ENCODE data around the gene RNF114.

The RNF114 gene

GRCh38 chr20:49966861-49967260 is 30.7 kb downstream of the RNF114 start:
- H3K27me3 ChIP-seq (ENCODE audit: insufficient read depth, poor library complexity, severe bottlenecking) = no peaks in the 10 kb centered on the region
- TF ChIP-seq POLR2AphosphoS5 (IDR thresholded peaks at IDR 0.05; ENCODE audit: low read depth) (no peak), REST (IDR thresholded peaks at IDR 0.05; ENCODE audit: insufficient replicate concordance, low read depth) (no peak), GABPA (IDR thresholded peaks at IDR 0.05; ENCODE audit: low read depth) (no peak), SPI1 (IDR thresholded peaks at IDR 0.05; ENCODE audit: borderline replicate concordance, low read depth) (no peak), CTCF (IDR thresholded peaks at IDR 0.05; ENCODE audit: insufficient read depth, low read length) (no peak)
- H3K4me3 ChIP-seq (replicated peaks; ENCODE audit: insufficient read depth, low read length) = no peak overlapping the region
- DNase-seq (ENCODE audit: low read depth in 1 of 2, low spot score in 1 of 2) = no peak
- H3K27ac ChIP-seq (replicated peaks) = no peak overlapping the region

GRCh38 chr20:49969234-49969633 is 33.0 kb downstream of the RNF114 start:
- DNase-seq (ENCODE audit: low read depth in 1 of 2, low spot score in 1 of 2) = no peak
- TF ChIP-seq POLR2AphosphoS5 (IDR thresholded peaks at IDR 0.05; ENCODE audit: low read depth) (no peak), CTCF (IDR thresholded peaks at IDR 0.05; ENCODE audit: insufficient read depth, low read length) (no peak), GABPA (IDR thresholded peaks at IDR 0.05; ENCODE audit: low read depth) (no peak), SPI1 (IDR thresholded peaks at IDR 0.05; ENCODE audit: borderline replicate concordance, low read depth) (no peak), REST (IDR thresholded peaks at IDR 0.05; ENCODE audit: insufficient replicate concordance, low read depth) (no peak)
- Histone ChIP-seq H3K27ac (replicated peaks) (no peak overlapping the region), H3K4me3 (replicated peaks; ENCODE audit: insufficient read depth, low read length) (no peak overlapping the region), H3K27me3 (ENCODE audit: insufficient read depth, poor library complexity, severe bottlenecking) (no peaks in the 10 kb centered on the region)

- no peak for TF ChIP-seq REST (IDR thresholded peaks at IDR 0.05; ENCODE audit: insufficient replicate concordance, low read depth)
- TF ChIP-seq GABPA (IDR thresholded peaks at IDR 0.05; ENCODE audit: low read depth) = no peak
- TF ChIP-seq CTCF (IDR thresholded peaks at IDR 0.05; ENCODE audit: insufficient read depth, low read length) = no peak
- TF ChIP-seq SPI1 (IDR thresholded peaks at IDR 0.05; ENCODE audit: borderline replicate concordance, low read depth) = no peak
- TF ChIP-seq POLR2AphosphoS5 (IDR thresholded peaks at IDR 0.05; ENCODE audit: low read depth) = no peak
- DNase-seq (ENCODE audit: low read depth in 1 of 2, low spot score in 1 of 2) = no peak
- no peak overlapping the region for H3K27ac ChIP-seq (replicated peaks)
Observed at GRCh38 chr20:49969946-49970345, 33.7 kb downstream of the RNF114 start.

More at GRCh38 chr20:49969946-49970345, 33.7 kb downstream of the RNF114 start:
- H3K4me3 ChIP-seq (replicated peaks; ENCODE audit: insufficient read depth, low read length) = no peak overlapping the region
- no peaks in the 10 kb centered on the region for H3K27me3 ChIP-seq (ENCODE audit: insufficient read depth, poor library complexity, severe bottlenecking)
